Subcutaneous abdominal adipose tissue (tissue), 5 donors: Measurements from ENCODE around the gene C2CD4A.
A peak's percentile ranks its signal among the peaks of the same experiment; 100 is the strongest.

Source experiments
- H3K27ac ChIP-seq: one replicate; pipeline ENCODE4 v1.7.0; 2013; ENCODE audit warnings: low read depth, mild to moderate bottlenecking, inconsistent platforms, low read length, moderate library complexity
- H3K27me3 ChIP-seq, 5 donors: one replicate each; pipeline ENCODE4 v1.7.0; 2013; ENCODE audit warnings: low read length in 5 of 5, inconsistent platforms in 1 of 5; ENCODE audit not compliant: control insufficient read depth in 5 of 5, insufficient read depth in 4 of 5
- H3K36me3 ChIP-seq, 5 donors: one replicate each; pipeline ENCODE4 v1.7.0; 2013; ENCODE audit warnings: low read length in 5 of 5; ENCODE audit not compliant: control insufficient read depth in 5 of 5, insufficient read depth in 5 of 5
- H3K4me1 ChIP-seq, 5 donors: one replicate each; pipeline ENCODE4 v1.7.0; 2013; ENCODE audit warnings: low read length in 5 of 5, mild to moderate bottlenecking in 3 of 5, moderate library complexity in 1 of 5; ENCODE audit not compliant: control insufficient read depth in 5 of 5, insufficient read depth in 5 of 5
- H3K4me3 ChIP-seq, 5 donors: one replicate each; pipeline ENCODE4 v1.7.0; 2013; ENCODE audit warnings: low read length in 5 of 5, low read depth in 1 of 5
- H3K9ac ChIP-seq, 5 donors: one replicate each; pipeline ENCODE4 v1.7.0; 2013; ENCODE audit warnings: low read length in 5 of 5, mild to moderate bottlenecking in 4 of 5, moderate library complexity in 3 of 5
- H3K9me3 ChIP-seq, 5 donors: one replicate each; pipeline ENCODE4 v1.7.0; 2013; ENCODE audit warnings: low read length in 5 of 5; ENCODE audit not compliant: control insufficient read depth in 5 of 5
- donor health status: healthy.
- donor health status: healthy.
- donor health status: healthy.
- donor health status: healthy.
- donor health status: healthy.

C2CD4A gene

GRCh38 chr15:62066663-62067447, at the start of gene C2CD4A:
TSS of gene C2CD4A (plus strand) at chr15:62066977. CDS start at chr15:62067614, 637 bp downstream.
- no peaks in the 10 kb centered on the region for H3K36me3 ChIP-seq
- H3K27ac ChIP-seq = no peak within 1 kb of the TSS
- H3K4me3 ChIP-seq = peak within 1 kb of the TSS; percentile 69 to 77 (median 71)
- H3K27me3 ChIP-seq = no peaks in the 10 kb centered on the region
- no peaks in the 10 kb centered on the region for H3K9me3 ChIP-seq
- peak within 1 kb of the TSS in 3 of 5 donors; percentile 5 to 68 (median 48) for H3K9ac ChIP-seq
- H3K4me1 ChIP-seq = peaks cover 2 to 24% (median 18%) of the 10 kb centered on the region in 5 donors

GRCh38 chr15:62020576-62021160, 46.1 kb upstream of the C2CD4A start:
- no peaks in the 10 kb centered on the region for H3K4me1 ChIP-seq
- no peak overlapping the region for H3K4me3 ChIP-seq
- no peak overlapping the region for H3K27ac ChIP-seq
- H3K36me3 ChIP-seq = peaks cover 2 to 31% (median 9%) of the 10 kb centered on the region in 5 donors
- no peaks in the 10 kb centered on the region for H3K27me3 ChIP-seq
- H3K9ac ChIP-seq = no peak overlapping the region
- H3K9me3 ChIP-seq = no peaks in the 10 kb centered on the region

GRCh38 chr15:62021991-62022600, 44.7 kb upstream of the C2CD4A start:
- Histone ChIP-seq H3K4me1 (no peaks in the 10 kb centered on the region), H3K9ac (no peak overlapping the region), H3K4me3 (no peak overlapping the region), H3K27me3 (no peaks in the 10 kb centered on the region), H3K9me3 (no peaks in the 10 kb centered on the region), H3K27ac (no peak overlapping the region), H3K36me3 (peaks cover 2 to 31% (median 9%) of the 10 kb centered on the region in 5 donors)

GRCh38 chr15:62026487-62027262, 40.1 kb upstream of the C2CD4A start:
- Histone ChIP-seq H3K4me1 (no peaks in the 10 kb centered on the region), H3K36me3 (peaks cover 3 to 45% (median 14%) of the 10 kb centered on the region in 5 donors), H3K4me3 (no peak overlapping the region), H3K9ac (no peak overlapping the region), H3K27ac (no peak overlapping the region), H3K9me3 (no peaks in the 10 kb centered on the region), H3K27me3 (no peaks in the 10 kb centered on the region)

GRCh38 chr15:62027263-62027565, 39.6 kb upstream of the C2CD4A start:
- no peak overlapping the region for H3K9ac ChIP-seq
- H3K9me3 ChIP-seq = no peaks in the 10 kb centered on the region
- peaks cover 3 to 41% (median 12%) of the 10 kb centered on the region in 5 donors for H3K36me3 ChIP-seq
- no peaks in the 10 kb centered on the region for H3K4me1 ChIP-seq
- no peak overlapping the region for H3K27ac ChIP-seq
- H3K4me3 ChIP-seq = no peak overlapping the region
- no peaks in the 10 kb centered on the region for H3K27me3 ChIP-seq

GRCh38 chr15:62027916-62028315, 38.9 kb upstream of the C2CD4A start:
- H3K9me3 ChIP-seq = no peaks in the 10 kb centered on the region
- no peak overlapping the region for H3K4me3 ChIP-seq
- H3K27me3 ChIP-seq = no peaks in the 10 kb centered on the region
- no peak overlapping the region for H3K27ac ChIP-seq
- peaks cover 0 to 38% (median 12%) of the 10 kb centered on the region in 5 donors for H3K36me3 ChIP-seq
- no peak overlapping the region for H3K9ac ChIP-seq
- H3K4me1 ChIP-seq = no peaks in the 10 kb centered on the region

GRCh38 chr15:62035256-62035924, 31.4 kb upstream of the C2CD4A start:
- no peaks in the 10 kb centered on the region for H3K4me1 ChIP-seq
- no peak overlapping the region for H3K4me3 ChIP-seq
- no peak overlapping the region for H3K27ac ChIP-seq
- no peaks in the 10 kb centered on the region for H3K9me3 ChIP-seq
- no peaks in the 10 kb centered on the region for H3K27me3 ChIP-seq
- no peak overlapping the region for H3K9ac ChIP-seq
- H3K36me3 ChIP-seq = peaks cover 0 to 26% (median 6%) of the 10 kb centered on the region in 5 donors

- Histone ChIP-seq H3K4me1 (peaks cover 0 to 4% (median 0%) of the 10 kb centered on the region in 5 donors), H3K4me3 (peak overlapping the region in 1 of 5 donors; percentile 29), H3K9me3 (no peaks in the 10 kb centered on the region), H3K27ac (no peak overlapping the region), H3K27me3 (no peaks in the 10 kb centered on the region), H3K9ac (peak overlapping the region in 1 of 5 donors; percentile 51), H3K36me3 (peaks cover 0 to 9% (median 0%) of the 10 kb centered on the region in 5 donors)
Measured at GRCh38 chr15:62046078-62046743, 20.6 kb upstream of the C2CD4A start.

GRCh38 chr15:62047282-62047827, 19.4 kb upstream of the C2CD4A start:
- Histone ChIP-seq H3K27ac (no peak overlapping the region), H3K27me3 (no peaks in the 10 kb centered on the region), H3K4me1 (peaks cover 0 to 7% (median 0%) of the 10 kb centered on the region in 5 donors), H3K9ac (no peak overlapping the region), H3K9me3 (no peaks in the 10 kb centered on the region), H3K4me3 (no peak overlapping the region), H3K36me3 (peaks cover 0 to 7% (median 0%) of the 10 kb centered on the region in 5 donors)
